Measurements from ENCODE around the gene KANSL1L.

Gene KANSL1L

GRCh38 chr2:210000464-210001324 lies 170.5 kb downstream of the KANSL1L start:
- no peak for DNase-seq (ENCODE audit: low read depth in 2 of 2)

- no peak for DNase-seq (ENCODE audit: low read depth in 2 of 2)
These were observed 172.6 kb downstream of the KANSL1L start for GRCh38 chr2:209998596-209998995.

- no peak for DNase-seq (ENCODE audit: low read depth in 2 of 2)
These were observed 177.2 kb downstream of the KANSL1L start for GRCh38 chr2:209993968-209994367.

- DNase-seq (ENCODE audit: low read depth in 2 of 2): no peak
These were observed 180.4 kb downstream of the KANSL1L start for GRCh38 chr2:209990838-209991237.

- DNase-seq (ENCODE audit: low read depth in 2 of 2): no peak
These were observed 183.2 kb downstream of the KANSL1L start for GRCh38 chr2:209988010-209988409.

- no peak for DNase-seq (ENCODE audit: low read depth in 2 of 2)
These were observed 184.8 kb downstream of the KANSL1L start for GRCh38 chr2:209986415-209986814.

GRCh38 chr2:209985874-209986273 lies 185.3 kb downstream of the KANSL1L start:
- DNase-seq (ENCODE audit: low read depth in 2 of 2): no peak

- DNase-seq (ENCODE audit: low read depth in 2 of 2): no peak
These were observed 186.9 kb downstream of the KANSL1L start for GRCh38 chr2:209984291-209984690.

GRCh38 chr2:209977386-209978239 lies 193.6 kb downstream of the KANSL1L start:
- no peak for DNase-seq (ENCODE audit: low read depth in 2 of 2)

GRCh38 chr2:209976698-209977385 lies 194.4 kb downstream of the KANSL1L start:
- no peak for DNase-seq (ENCODE audit: low read depth in 2 of 2)

GRCh38 chr2:209974576-209974975 lies 196.6 kb downstream of the KANSL1L start:
- DNase-seq (ENCODE audit: low read depth in 2 of 2): no peak

- DNase-seq (ENCODE audit: low read depth in 2 of 2): no peak
These were observed 197.9 kb downstream of the KANSL1L start for GRCh38 chr2:209973328-209973727.
